ENCODE data around the gene CEP104. TPM values are rescaled to one million over a fixed set of nuclear protein-coding genes. Genes with fewer than 3 reads are reported as not detected.

The CEP104 gene
- total RNA-seq, 1 experiment from 2014 or later, result 44.1 TPM

GRCh38 chr1:3785045-3785444, 72.0 kb downstream of the CEP104 start (continued):
- no peak for TF ChIP-seq EZH2 (IDR thresholded peaks at IDR 0.05)
- no peak for TF ChIP-seq CEBPB (IDR thresholded peaks at IDR 0.05; ENCODE audit: low read depth)
- no peak for TF ChIP-seq YY1 (IDR thresholded peaks at IDR 0.05; ENCODE audit: extremely low read depth, insufficient replicate concordance, low read depth, low read length)
- TF ChIP-seq FOSL1 (IDR thresholded peaks at IDR 0.05; ENCODE audit: low read depth), result no peak
- TF ChIP-seq POLR2A (IDR thresholded peaks at IDR 0.05; ENCODE audit: borderline replicate concordance, extremely low read depth, insufficient read depth, insufficient read length), result no peak
- TF ChIP-seq TCF7L2 (IDR thresholded peaks at IDR 0.05; ENCODE audit: borderline replicate concordance, extremely low read depth, insufficient read depth, insufficient read length), result no peak
- TF ChIP-seq MAX (IDR thresholded peaks at IDR 0.05), result no peak
- no peak for TF ChIP-seq CBX3 (IDR thresholded peaks at IDR 0.05; ENCODE audit: low read depth)
- TF ChIP-seq SP1 (IDR thresholded peaks at IDR 0.05; ENCODE audit: low read depth), result no peak
- no peak for TF ChIP-seq SIN3A (IDR thresholded peaks at IDR 0.05; ENCODE audit: low read depth)
- TF ChIP-seq, protein P1, sequence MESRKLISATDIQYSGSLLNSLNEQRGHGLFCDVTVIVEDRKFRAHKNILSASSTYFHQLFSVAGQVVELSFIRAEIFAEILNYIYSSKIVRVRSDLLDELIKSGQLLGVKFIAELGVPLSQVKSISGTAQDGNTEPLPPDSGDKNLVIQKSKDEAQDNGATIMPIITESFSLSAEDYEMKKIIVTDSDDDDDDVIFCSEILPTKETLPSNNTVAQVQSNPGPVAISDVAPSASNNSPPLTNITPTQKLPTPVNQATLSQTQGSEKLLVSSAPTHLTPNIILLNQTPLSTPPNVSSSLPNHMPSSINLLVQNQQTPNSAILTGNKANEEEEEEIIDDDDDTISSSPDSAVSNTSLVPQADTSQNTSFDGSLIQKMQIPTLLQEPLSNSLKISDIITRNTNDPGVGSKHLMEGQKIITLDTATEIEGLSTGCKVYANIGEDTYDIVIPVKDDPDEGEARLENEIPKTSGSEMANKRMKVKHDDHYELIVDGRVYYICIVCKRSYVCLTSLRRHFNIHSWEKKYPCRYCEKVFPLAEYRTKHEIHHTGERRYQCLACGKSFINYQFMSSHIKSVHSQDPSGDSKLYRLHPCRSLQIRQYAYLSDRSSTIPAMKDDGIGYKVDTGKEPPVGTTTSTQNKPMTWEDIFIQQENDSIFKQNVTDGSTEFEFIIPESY (IDR thresholded peaks at IDR 0.05; ENCODE audit: extremely low read depth, insufficient replicate concordance, low read length), result no peak
- TF ChIP-seq ZNF274 (IDR thresholded peaks at IDR 0.05; ENCODE audit: low read depth, low read length), result no peak

- no peak overlapping the region for H3K4me2 ChIP-seq (ENCODE audit: low read length)
- H3K27me3 ChIP-seq (ENCODE audit: insufficient read depth, low read length), result no peaks in the 10 kb centered on the region
- peaks cover 23 to 42% of the 10 kb centered on the region in 2 experiments; a peak in 3 of 4 replicates for H3K36me3 ChIP-seq (ENCODE audit: control insufficient read depth in 1 of 2, insufficient read depth in 2 of 2, low read length in 2 of 2)
- no peak overlapping the region for H2AFZ ChIP-seq (ENCODE audit: low read depth, low read length, poor library complexity, severe bottlenecking)
- no peaks in the 10 kb centered on the region for H3K9me3 ChIP-seq (ENCODE audit: control insufficient read depth in 1 of 2, insufficient read depth in 1 of 2, low read depth in 1 of 2, low read length in 2 of 2)
- no peak overlapping the region for H3K27ac ChIP-seq (ENCODE audit: low read depth, low read length)
- no peak overlapping the region for H3K9ac ChIP-seq (ENCODE audit: low read length)
- H3K79me2 ChIP-seq (ENCODE audit: insufficient read depth, low read length), result peaks cover 13% of the 10 kb centered on the region; the same call in 1 of the 2 replicates
- ChIA-PET POLR2A (no interaction called here), CTCF (interaction anchor here (1.2 to 1.9 kb wide), 2 partner anchors 8 to 13 kb away, joined by 3 to 9 read pairs; partner anchors contain the start of gene LRRC47), RAD21 (ENCODE audit: low non-redundant PET in 1 of 2, low total read pairs in 2 of 2, uncharacterized antibody in 2 of 2, unreplicated experiment in 2 of 2) (no interaction called here)
- DNase-seq (ENCODE audit: low read depth, low spot score), result no peak
- H3K9me2 ChIP-seq (ENCODE audit: insufficient read depth), result no peaks in the 10 kb centered on the region
- intact Hi-C loops (cut with micrococcal nuclease), result loop anchor here (2.0 kb wide), 1 partner anchor 17 kb away; no protein-coding TSS in a partner anchor
- no peak for ATAC-seq
- H4K20me1 ChIP-seq (ENCODE audit: insufficient read depth), result no peaks in the 10 kb centered on the region
- BruUV-seq (replicated peaks), result no TSS peak
- no peak overlapping the region for H3K4me3 ChIP-seq (replicated peaks in 1 of 2; ENCODE audit: low read depth in 1 of 2, low read length in 2 of 2)
- H3K4me1 ChIP-seq (ENCODE audit: control insufficient read depth in 1 of 2, insufficient read depth in 2 of 2, low read length in 2 of 2), result no peaks in the 10 kb centered on the region
- TF ChIP-seq EZH2 (IDR thresholded peaks at IDR 0.05), result no peak
- TF ChIP-seq, protein P2, sequence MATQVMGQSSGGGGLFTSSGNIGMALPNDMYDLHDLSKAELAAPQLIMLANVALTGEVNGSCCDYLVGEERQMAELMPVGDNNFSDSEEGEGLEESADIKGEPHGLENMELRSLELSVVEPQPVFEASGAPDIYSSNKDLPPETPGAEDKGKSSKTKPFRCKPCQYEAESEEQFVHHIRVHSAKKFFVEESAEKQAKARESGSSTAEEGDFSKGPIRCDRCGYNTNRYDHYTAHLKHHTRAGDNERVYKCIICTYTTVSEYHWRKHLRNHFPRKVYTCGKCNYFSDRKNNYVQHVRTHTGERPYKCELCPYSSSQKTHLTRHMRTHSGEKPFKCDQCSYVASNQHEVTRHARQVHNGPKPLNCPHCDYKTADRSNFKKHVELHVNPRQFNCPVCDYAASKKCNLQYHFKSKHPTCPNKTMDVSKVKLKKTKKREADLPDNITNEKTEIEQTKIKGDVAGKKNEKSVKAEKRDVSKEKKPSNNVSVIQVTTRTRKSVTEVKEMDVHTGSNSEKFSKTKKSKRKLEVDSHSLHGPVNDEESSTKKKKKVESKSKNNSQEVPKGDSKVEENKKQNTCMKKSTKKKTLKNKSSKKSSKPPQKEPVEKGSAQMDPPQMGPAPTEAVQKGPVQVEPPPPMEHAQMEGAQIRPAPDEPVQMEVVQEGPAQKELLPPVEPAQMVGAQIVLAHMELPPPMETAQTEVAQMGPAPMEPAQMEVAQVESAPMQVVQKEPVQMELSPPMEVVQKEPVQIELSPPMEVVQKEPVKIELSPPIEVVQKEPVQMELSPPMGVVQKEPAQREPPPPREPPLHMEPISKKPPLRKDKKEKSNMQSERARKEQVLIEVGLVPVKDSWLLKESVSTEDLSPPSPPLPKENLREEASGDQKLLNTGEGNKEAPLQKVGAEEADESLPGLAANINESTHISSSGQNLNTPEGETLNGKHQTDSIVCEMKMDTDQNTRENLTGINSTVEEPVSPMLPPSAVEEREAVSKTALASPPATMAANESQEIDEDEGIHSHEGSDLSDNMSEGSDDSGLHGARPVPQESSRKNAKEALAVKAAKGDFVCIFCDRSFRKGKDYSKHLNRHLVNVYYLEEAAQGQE (IDR thresholded peaks at IDR 0.05; ENCODE audit: low read depth), result no peak
- no peak for TF ChIP-seq EZH2phosphoT487 (IDR thresholded peaks at IDR 0.05; ENCODE audit: borderline replicate concordance)
- TF ChIP-seq, protein P3, sequence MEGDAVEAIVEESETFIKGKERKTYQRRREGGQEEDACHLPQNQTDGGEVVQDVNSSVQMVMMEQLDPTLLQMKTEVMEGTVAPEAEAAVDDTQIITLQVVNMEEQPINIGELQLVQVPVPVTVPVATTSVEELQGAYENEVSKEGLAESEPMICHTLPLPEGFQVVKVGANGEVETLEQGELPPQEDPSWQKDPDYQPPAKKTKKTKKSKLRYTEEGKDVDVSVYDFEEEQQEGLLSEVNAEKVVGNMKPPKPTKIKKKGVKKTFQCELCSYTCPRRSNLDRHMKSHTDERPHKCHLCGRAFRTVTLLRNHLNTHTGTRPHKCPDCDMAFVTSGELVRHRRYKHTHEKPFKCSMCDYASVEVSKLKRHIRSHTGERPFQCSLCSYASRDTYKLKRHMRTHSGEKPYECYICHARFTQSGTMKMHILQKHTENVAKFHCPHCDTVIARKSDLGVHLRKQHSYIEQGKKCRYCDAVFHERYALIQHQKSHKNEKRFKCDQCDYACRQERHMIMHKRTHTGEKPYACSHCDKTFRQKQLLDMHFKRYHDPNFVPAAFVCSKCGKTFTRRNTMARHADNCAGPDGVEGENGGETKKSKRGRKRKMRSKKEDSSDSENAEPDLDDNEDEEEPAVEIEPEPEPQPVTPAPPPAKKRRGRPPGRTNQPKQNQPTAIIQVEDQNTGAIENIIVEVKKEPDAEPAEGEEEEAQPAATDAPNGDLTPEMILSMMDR (IDR thresholded peaks at IDR 0.05 in 2 of 3, conservative IDR thresholded peaks at IDR 0.05 in 1 of 3; ENCODE audit: borderline replicate concordance in 1 of 3, insufficient read depth in 1 of 3, low read depth in 2 of 3, low read length in 2 of 3), result no peak
- no peak for TF ChIP-seq RAD21 (IDR thresholded peaks at IDR 0.05; ENCODE audit: low read depth)
- no peak for TF ChIP-seq EGR1 (IDR thresholded peaks at IDR 0.05; ENCODE audit: low read depth)
These were observed 73.1 kb downstream of the CEP104 start for GRCh38 chr1:3783651-3784474.

Data from HCT116 (cell line).